ENCODE data around the gene COMMD3.

The COMMD3 gene

GRCh38 chr10:22366771-22367170 is 50.6 kb downstream of the COMMD3 start:
- no peak for DNase-seq (ENCODE audit: low read depth)

- DNase-seq (ENCODE audit: low read depth): no peak
Observed at GRCh38 chr10:22367471-22367870, 51.3 kb downstream of the COMMD3 start.

- no peak for DNase-seq (ENCODE audit: low read depth)
Observed at GRCh38 chr10:22368402-22368801, 52.2 kb downstream of the COMMD3 start.

- no peak for DNase-seq (ENCODE audit: low read depth)
Observed at GRCh38 chr10:22368981-22369380, 52.8 kb downstream of the COMMD3 start.

- no peak for DNase-seq (ENCODE audit: low read depth)
Observed at GRCh38 chr10:22369434-22370072, 53.4 kb downstream of the COMMD3 start.

Data from GM04504 (cell line).